GM18507 (cell line): ENCODE results near the gene TCTN2.

ENCODE experiments used
- DNase-seq: peaks from one replicate; pipeline ENCODE4 v3.0.0; 2011; ENCODE audit warnings: low read depth; ENCODE audit not compliant: insufficient read length; ENCODE audit errors: extremely low spot score
- FAIRE-seq: peaks from 2 replicates; lab custom pipeline; 2011; peaks lifted over from hg19 to GRCh38; lab: Jason Lieb, UNC

Gene TCTN2

GRCh38 chr12:123681605-123682004 is 10.7 kb downstream of the TCTN2 start:
- FAIRE-seq (peak; percentile 75), DNase-seq (no peak)

GRCh38 chr12:123683964-123684363 is 13.1 kb downstream of the TCTN2 start:
- FAIRE-seq = no peak
- no peak for DNase-seq

GRCh38 chr12:123686636-123687190 is 15.8 kb downstream of the TCTN2 start:
- DNase-seq = no peak
- FAIRE-seq = no peak

- DNase-seq (no peak), FAIRE-seq (no peak)
These were observed 19.4 kb downstream of the TCTN2 start for GRCh38 chr12:123690191-123690840.

GRCh38 chr12:123696207-123696606 is 25.3 kb downstream of the TCTN2 start:
- DNase-seq (no peak), FAIRE-seq (no peak)

GRCh38 chr12:123696646-123697045 is 25.7 kb downstream of the TCTN2 start:
- no peak for FAIRE-seq

GRCh38 chr12:123705935-123706334 is 35.0 kb downstream of the TCTN2 start:
- DNase-seq = no peak
- FAIRE-seq = no peak

More at GRCh38 chr12:123696646-123697045, 25.7 kb downstream of the TCTN2 start:
- no peak for DNase-seq

- FAIRE-seq (no peak), DNase-seq (no peak)
These were observed 36.6 kb downstream of the TCTN2 start for GRCh38 chr12:123707466-123707865.

GRCh38 chr12:123712780-123713319 is 41.9 kb downstream of the TCTN2 start:
- DNase-seq (no peak), FAIRE-seq (no peak)

GRCh38 chr12:123713398-123713797 is 42.5 kb downstream of the TCTN2 start:
- FAIRE-seq (peak; percentile 48), DNase-seq (no peak)

GRCh38 chr12:123713823-123714585 is 43.1 kb downstream of the TCTN2 start:
- FAIRE-seq (peak; percentile 76), DNase-seq (no peak)

- no peak for DNase-seq
- FAIRE-seq = peak; percentile 12
These were observed 44.3 kb downstream of the TCTN2 start for GRCh38 chr12:123715195-123715594.

GRCh38 chr12:123717350-123717749 is 46.4 kb downstream of the TCTN2 start:
- DNase-seq = no peak
- FAIRE-seq = no peak

GRCh38 chr12:123720141-123720814 is 49.4 kb downstream of the TCTN2 start:
- FAIRE-seq = no peak
- DNase-seq = no peak

GRCh38 chr12:123721245-123721644 is 50.3 kb downstream of the TCTN2 start:
- FAIRE-seq (no peak), DNase-seq (no peak)

- DNase-seq (no peak), FAIRE-seq (no peak)
These were observed 52.1 kb downstream of the TCTN2 start for GRCh38 chr12:123723011-123723410.

- FAIRE-seq (no peak), DNase-seq (no peak)
These were observed 52.9 kb downstream of the TCTN2 start for GRCh38 chr12:123723765-123724164.

GRCh38 chr12:123726244-123726643 is 55.3 kb downstream of the TCTN2 start:
- DNase-seq (no peak), FAIRE-seq (no peak)

- DNase-seq (no peak), FAIRE-seq (no peak)
These were observed 56.0 kb downstream of the TCTN2 start for GRCh38 chr12:123726962-123727361.

- FAIRE-seq (no peak), DNase-seq (no peak)
These were observed 57.0 kb downstream of the TCTN2 start for GRCh38 chr12:123727878-123728277.
